GM23248 (cell line): ENCODE measurements around the gene LAMA4.

Source experiments
- EZH2 ChIP-seq: fragments of 200-600 bp; sonication (generic); IDR thresholded peaks from 2 replicates; pipeline ENCODE4 v1.6.1; 2018; ENCODE audit warnings: antibody characterized with exemption, mild to moderate bottlenecking; ENCODE audit not compliant: insufficient read depth, poor library complexity, severe bottlenecking
- EZH2phosphoT487 ChIP-seq: fragments of 200-600 bp; sonication (generic); IDR thresholded peaks from 2 replicates; pipeline ENCODE4 v1.6.1; 2018; ENCODE audit warnings: antibody characterized with exemption, moderate library complexity, mild to moderate bottlenecking, low read depth; ENCODE audit not compliant: insufficient read depth

DNA sequence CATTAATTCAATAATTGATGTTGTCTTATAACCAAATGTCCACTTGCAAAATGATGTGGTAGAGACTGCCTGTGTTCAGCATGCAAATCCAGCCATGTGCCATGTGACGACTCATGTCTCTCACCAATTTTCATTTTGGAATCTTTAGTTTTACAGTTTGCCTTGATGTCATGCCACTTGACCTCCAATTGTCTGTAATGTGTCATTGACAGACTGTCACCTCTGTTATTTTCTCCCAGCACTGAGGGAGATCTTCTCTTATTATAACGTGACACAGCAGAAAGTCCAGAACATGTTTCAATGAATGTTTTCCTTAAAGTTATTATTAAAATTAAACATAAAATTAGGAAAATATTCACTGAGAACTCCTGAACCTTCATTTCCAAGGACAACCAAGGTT, 56.7 kb downstream of the LAMA4 start:
- no peak for TF ChIP-seq EZH2
- no peak for TF ChIP-seq EZH2phosphoT487
